ENCODE data around the gene TRPC6. TPM values are rescaled to one million over a fixed set of nuclear protein-coding genes. Genes with fewer than 3 reads are reported as not detected.

The TRPC6 gene
- total and polyA plus RNA-seq, 9 of the 15 experiments (the other 6 are each of a cell fraction or from before 2014, with no cell fraction given) = not detected

- TF ChIP-seq HCFC1 (IDR thresholded peaks at IDR 0.05; ENCODE audit: low read depth, low read length) = no peak
These were observed 73.2 kb downstream of the TRPC6 start (continued) for GRCh38 chr11:101510591-101510990.

- CTCF ChIA-PET (ENCODE audit: low intra/inter-chr PET ratio) = no interaction called here
- no peaks in the 10 kb centered on the region for H3K9me1 ChIP-seq (ENCODE audit: control insufficient read depth, insufficient read depth, low read length)
- no peaks in the 10 kb centered on the region for H3K79me2 ChIP-seq (ENCODE audit: control insufficient read depth, insufficient read depth, low read length)
- no peaks in the 10 kb centered on the region for H4K20me1 ChIP-seq (replicated peaks; ENCODE audit: control insufficient read depth, insufficient read depth, low read length)
- WGBS (ENCODE audit: insufficient coverage, low coverage, missing lambda C conversion rate) = 0% methylated on average over 1 of the region's 1 CpG
- DNase-seq (ENCODE audit: extremely low read depth in 1 of 4, low spot score in 3 of 4) (no peak), FAIRE-seq (no peak), ATAC-seq (no peak)
- H3K9ac ChIP-seq (ENCODE audit: insufficient read depth in 1 of 2, low read depth in 2 of 2, low read length in 2 of 2) = no peak overlapping the region
- H3K4me2 ChIP-seq (ENCODE audit: insufficient read depth, low read length) = no peak overlapping the region
- TF ChIP-seq BRD4 (IDR thresholded peaks at IDR 0.05) = no peak
- TF ChIP-seq CXXC5 (CRISPR knock-in tag; IDR thresholded peaks at IDR 0.05) = no peak
- no peak for TF ChIP-seq NCOA2 (IDR thresholded peaks at IDR 0.05; ENCODE audit: partially characterized antibody in 2 of 2)
- TF ChIP-seq PML (IDR thresholded peaks at IDR 0.05; ENCODE audit: low read length) = no peak
- TF ChIP-seq GABPB1 (CRISPR knock-in tag; IDR thresholded peaks at IDR 0.05) = no peak
- TF ChIP-seq PREB (CRISPR knock-in tag; IDR thresholded peaks at IDR 0.05) = no peak
- TF ChIP-seq MNT (conservative IDR thresholded peaks at IDR 0.05) = no peak
- TF ChIP-seq FOXP4 (CRISPR knock-in tag; IDR thresholded peaks at IDR 0.05; ENCODE audit: borderline replicate concordance) = no peak
- no peaks in the 10 kb centered on the region for H3K27me3 ChIP-seq (ENCODE audit: control insufficient read depth in 2 of 2, insufficient read depth in 2 of 2, low read length in 2 of 2)
- H3K4me3 ChIP-seq = no peak overlapping the region
- H3K27ac ChIP-seq (ENCODE audit: extremely low read depth, low read depth, low read length) = no peak overlapping the region
- H2AFZ ChIP-seq (ENCODE audit: low read depth, low read length) = no peak overlapping the region
- in situ Hi-C loops (cut with MboI) (no loop called here), intact Hi-C loops (cut with micrococcal nuclease) (no loop called here)
- H3K4me1 ChIP-seq (replicated peaks in 1 of 2; ENCODE audit: control insufficient read depth in 2 of 2, insufficient read depth in 2 of 2, low read length in 2 of 2) = no peaks in the 10 kb centered on the region
- H3K9me3 ChIP-seq (replicated peaks; ENCODE audit: control insufficient read depth, insufficient read depth, low read depth, low read length) = no peaks in the 10 kb centered on the region; the same call in 1 of the 2 replicates
- H3K36me3 ChIP-seq (ENCODE audit: control insufficient read depth, insufficient read depth, low read length) = no peaks in the 10 kb centered on the region
- POLR2A ChIA-PET = no interaction called here
- no TSS peak for BruUV-seq (replicated peaks)
These were observed 73.9 kb downstream of the TRPC6 start for GRCh38 chr11:101509922-101510321.

Data from K562 (cell line).